GM18951 (cell line): ENCODE results near the gene ANKRD28.
"Not testable (repeated sequence)": the region's sequence is repeated elsewhere in the genome, so short reads cannot be mapped to it uniquely, and the experiment has no call there.

ENCODE experiments used
- POLR2A ChIP-seq: IDR thresholded peaks from 4 replicates; pipeline ENCODE4 v1.6.1; 2011; ENCODE audit warnings: mild to moderate bottlenecking; ENCODE audit not compliant: insufficient read length, insufficient read depth; ENCODE audit errors: extremely low read depth
- in situ Hi-C: fragments of 300-500 bp; cut with MboI; formaldehyde crosslinking; loops from one replicate; pipeline ENCODE4 v1.12.0; 2022; ENCODE audit warnings: low sequenced_read_pairs, mixed read lengths, inconsistent platforms; ENCODE audit not compliant: unreplicated experiment

ANKRD28 gene

DNA sequence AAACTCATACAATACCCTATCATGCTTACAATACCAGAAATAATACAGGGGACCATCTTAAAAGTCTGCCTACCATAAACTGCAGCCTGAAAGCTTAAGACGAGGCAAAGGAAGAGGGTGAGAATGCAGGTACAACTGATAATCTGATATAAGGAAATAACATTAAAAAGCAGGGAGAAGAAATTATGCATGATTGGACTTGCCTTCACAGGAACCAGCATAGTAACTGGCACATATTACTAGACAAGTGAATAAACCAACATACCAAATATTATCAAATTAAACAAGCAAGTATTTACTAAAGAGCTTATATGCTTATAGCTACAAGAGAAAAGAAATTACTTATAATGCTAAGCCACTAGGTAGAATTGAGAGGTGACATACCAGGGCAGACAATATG lies 18.7 kb downstream of the ANKRD28 start:
- no peak for TF ChIP-seq POLR2A
- in situ Hi-C loops, result no loop called here

DNA sequence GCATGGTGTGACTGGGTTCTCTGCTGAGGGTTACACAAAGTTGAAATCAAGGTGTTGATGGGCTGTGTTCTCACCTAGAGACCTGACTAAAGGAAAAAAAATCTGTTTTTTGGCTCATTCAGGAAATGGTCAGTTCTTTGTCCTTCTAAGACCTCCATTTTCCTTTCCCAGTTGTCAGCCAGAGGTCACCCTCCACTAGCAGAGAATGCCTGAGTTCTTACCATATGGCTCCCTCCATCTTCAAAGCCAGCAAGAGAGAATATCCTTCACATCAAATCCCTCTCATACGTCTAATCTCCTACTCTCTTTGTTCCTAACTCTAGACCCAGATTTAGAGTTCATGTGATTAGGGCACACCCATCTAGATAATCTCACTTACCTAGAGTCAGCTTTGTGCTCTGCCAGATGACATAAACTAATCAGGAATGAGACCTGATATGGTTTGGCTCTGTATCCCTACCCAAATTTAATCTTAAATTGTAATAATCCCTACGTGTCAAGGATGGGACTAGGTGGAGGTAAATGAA lies 19.4 kb downstream of the ANKRD28 start:
- in situ Hi-C loops, result no loop called here
- no peak for TF ChIP-seq POLR2A

DNA sequence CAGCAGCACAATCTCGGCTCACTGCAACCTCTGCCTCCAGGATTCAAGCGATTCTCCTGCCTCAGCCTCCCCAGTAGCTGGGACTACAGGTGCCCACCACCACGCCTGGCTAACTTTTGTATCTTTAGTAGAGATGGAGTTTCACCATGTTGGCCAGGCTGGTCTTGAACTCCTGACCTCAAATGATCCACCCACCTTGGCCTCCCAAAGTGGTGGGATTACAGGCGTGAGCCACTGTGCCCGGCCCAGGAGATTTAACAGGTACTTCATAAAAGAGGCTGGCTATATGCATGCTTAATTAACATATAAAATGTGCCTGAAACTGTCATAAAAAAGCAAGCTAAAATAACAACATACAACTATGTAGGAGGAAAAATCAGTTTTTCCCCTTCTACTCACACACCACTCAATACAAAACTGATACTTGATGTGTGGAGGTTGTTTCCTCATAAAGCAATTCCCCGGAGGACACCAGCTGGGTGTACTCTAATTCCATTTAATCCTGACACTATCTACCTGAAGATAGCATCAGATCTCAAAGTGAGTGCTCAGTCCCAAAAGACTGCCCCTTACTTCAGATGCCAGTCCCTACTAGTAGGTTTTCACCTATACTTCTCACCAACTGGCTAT lies 22.7 kb downstream of the ANKRD28 start:
- in situ Hi-C loops, result not testable (repeated sequence)

DNA sequence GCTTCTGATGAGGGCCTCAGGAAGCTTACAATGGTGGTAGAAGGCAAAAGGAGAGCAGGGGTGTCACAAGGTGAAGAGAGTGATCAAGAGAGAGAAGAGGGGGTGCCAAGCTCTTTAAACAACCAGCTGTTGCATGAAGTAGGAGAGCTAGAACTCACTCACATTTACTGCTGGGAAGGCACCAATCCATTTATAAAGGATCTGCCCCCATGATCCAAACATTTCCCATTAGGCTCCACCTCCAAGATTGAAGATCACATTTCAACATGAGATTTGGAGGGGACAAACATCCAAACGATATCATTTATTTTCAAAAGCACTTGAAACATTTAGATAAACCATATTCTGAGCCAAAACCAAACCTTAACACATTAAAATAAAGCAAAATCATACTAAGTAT lies 26.3 kb downstream of the ANKRD28 start:
- in situ Hi-C loops, result no loop called here
- TF ChIP-seq POLR2A, result no peak

DNA sequence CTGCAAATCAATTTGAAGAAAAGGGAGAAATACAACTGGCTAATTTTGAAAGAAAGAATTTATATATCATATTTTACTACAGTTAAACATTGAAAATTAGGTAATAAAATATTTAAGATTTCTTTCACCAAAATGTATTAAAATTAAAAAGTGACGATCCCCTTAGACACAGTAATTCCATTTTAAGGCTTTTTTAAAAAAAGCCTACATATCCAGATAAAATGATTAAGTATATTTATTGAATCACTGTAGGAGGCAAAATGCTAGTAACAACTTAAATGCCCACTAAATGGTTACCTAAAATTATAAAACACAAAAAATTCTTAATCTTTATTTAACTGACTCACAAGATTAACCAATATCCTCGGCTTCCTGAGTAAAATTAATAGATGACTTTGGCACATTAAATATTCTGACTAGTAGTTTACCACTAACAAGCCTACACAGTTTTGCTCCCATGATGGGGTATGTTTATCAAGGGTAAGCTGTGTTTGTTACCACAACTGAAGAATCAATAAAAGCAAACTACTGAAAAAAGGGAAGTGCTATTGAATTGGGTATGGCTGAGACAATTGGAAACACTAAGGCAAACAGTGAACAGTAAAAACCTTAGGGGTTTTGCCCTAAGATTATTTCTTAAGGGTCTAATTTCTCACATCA lies 28.4 kb downstream of the ANKRD28 start:
- in situ Hi-C loops, result no loop called here
- no peak for TF ChIP-seq POLR2A

DNA sequence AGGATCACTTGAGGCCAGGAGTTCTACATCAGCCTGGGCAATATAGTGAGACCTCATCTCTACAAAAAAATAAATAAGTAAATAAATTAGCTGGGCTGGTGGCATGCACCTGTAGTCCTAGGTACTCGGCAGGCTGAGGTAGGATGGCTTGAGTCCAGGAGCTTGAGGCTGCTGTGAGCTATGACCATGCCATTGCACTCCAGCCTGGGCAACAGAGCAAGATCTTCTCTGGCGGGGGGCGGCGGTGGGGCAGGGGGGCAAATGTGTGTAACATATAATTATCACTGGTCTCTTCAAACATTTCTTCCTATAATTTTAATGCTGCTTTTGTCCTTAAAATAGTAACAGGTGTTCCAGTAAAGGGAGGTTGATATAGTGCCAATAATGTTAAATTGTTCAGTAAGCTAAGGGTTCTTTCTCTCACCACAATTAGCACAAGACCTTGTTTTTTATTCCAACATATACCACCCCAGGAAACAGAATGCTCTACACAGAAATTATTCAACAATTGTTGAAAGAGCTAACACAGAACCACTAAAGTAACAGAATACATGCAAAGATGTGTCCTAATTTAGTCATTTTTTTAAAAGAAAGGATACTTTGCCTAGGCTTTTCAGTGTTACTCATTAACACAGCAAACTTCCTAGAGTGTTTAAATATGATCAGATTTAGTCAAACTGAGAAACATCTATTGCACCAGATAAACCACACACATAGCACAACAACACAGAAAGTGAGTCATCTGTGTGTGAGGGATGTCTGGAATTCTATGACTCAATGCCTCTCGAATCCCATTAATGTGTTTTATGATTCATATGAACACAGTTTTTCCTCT lies 29.1 kb downstream of the ANKRD28 start:
- in situ Hi-C loops, result no loop called here

DNA sequence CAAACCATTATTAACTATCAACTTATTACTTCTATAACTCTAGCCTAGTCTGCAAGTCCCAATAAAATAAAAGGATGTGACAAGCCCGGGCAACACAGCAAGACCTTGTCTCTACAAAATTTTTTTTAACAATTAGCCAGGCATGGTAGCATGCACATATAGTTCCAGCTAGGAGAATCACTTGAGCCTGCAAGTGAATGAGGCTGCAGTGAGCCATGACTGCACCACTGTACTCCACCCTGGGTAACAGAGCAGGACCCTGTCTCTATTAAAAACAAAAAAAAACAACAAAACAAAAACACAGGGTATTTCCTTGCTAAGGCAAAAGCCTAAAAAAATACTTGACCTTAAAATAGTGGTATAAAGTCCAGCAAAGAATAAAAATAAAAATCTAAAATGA lies 31.4 kb downstream of the ANKRD28 start:
- TF ChIP-seq POLR2A, result no peak
- in situ Hi-C loops, result no loop called here

More for the DNA sequence above, 29.1 kb downstream of the ANKRD28 start:
- no peak for TF ChIP-seq POLR2A

DNA sequence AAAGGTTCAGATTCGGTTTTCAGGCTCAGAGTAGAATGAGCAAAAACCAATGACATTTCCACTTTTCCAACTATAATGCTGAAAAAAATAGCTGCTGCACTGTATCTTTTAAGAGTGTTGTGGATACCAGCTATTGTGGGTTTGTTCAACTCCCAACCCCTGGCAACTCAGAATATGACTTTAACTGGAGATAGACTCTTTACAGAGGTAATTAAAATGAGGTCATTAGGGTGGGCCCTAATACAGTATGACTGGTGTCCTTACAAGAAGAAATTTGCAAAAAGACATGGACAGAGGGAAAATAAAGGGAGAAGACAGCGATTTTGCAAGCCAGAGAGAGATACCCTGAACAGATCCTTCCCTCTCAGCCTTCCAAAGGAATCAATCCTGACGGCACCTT lies 39.5 kb downstream of the ANKRD28 start:
- TF ChIP-seq POLR2A, result no peak
- in situ Hi-C loops, result no loop called here

DNA sequence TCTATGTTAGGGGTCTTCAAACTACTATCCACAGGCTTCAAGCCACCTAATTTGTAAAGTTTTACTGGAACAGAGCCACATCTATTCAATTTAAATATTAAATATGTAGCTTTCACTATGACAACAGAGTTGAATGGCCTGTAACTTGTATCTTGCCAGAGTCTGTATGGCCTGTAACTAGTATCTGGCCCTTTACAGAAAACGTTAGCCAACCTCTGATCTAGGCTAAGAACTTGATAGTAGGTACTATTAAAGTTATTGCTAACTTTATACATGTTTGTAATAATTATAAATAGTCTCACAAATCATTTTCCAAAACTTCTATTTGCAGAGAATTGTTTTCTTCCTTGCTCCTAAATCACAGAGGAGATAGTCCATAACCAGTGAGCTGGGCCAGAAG lies 40.0 kb downstream of the ANKRD28 start:
- no peak for TF ChIP-seq POLR2A
- in situ Hi-C loops, result no loop called here

DNA sequence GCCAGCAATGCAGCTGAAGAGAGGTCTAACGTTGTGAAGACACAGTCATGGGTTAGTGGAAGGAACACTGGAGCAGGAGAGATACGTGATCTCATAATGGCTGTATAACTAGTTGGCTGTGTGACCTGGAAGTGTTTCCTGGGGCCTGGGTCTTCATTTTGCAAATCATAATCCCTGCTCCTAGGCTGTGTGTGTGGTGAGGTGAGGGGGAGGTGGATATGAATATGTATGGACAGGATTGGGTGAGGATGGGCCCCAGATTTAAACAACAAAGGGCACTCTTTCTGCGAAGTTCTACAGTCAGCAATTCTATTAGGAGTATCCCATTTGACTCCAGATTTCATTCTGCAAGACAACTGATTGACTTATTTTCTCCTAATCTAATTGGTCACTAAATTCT lies 41.3 kb downstream of the ANKRD28 start:
- TF ChIP-seq POLR2A, result no peak
- in situ Hi-C loops, result no loop called here

DNA sequence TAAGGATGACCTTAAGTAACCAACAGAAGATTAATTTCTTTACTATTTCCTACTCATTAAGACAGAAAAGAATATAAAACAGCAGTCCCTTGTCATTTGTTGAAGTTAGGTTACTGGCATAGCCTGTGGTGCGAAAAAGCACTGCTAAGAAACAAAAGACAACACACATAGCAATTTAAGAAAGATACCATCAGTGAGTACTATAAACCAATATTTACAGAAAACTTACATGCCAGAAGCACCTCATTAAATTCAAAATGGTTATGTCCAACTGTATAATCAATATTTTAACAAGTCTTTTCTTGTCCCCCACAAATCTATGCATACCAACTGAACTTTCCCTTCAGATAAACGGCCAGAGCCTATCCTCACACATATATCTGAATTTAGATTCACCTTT lies 42.0 kb downstream of the ANKRD28 start:
- in situ Hi-C loops, result no loop called here
- no peak for TF ChIP-seq POLR2A

DNA sequence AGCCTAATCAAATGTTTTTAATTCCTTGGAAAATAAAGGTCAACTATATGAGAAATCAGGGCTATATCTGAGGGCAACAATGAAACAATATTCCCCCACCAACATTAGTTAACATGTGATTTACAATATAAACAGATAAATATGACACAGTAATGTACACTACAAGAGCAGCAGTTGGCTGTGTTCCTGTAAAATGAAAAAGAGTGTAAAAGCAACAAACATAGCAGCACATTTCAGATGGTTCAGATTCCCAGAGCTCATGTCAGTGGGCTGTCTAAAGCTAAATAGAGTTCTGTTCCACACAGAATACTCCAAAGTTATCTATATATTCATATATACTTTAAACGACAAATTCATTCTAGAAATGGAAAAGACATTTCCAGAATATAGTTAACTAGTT lies 42.6 kb downstream of the ANKRD28 start:
- no peak for TF ChIP-seq POLR2A
- in situ Hi-C loops, result no loop called here

DNA sequence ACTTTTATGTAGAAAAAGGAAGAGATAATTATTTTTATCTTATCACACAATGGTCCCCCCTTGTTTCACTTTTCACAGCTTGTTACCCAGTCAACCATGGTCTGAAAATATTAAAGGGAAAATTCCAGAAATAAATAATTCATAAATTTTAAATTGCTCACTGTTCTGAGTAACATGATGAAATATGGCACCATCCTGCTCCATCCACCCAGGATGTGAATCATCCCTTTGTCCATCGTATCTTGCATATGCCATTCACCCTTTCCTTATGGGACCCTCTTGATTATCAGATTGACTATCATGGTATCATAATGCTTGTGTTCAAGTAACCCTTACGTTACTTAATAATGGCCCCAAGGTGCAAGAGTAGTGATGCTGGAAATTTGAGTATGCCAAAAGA lies 43.7 kb downstream of the ANKRD28 start:
- TF ChIP-seq POLR2A, result no peak
- in situ Hi-C loops, result no loop called here
